Astrocyte (in vitro differentiated cells and primary cell): ENCODE data around the gene TGFBRAP1.

Experiments used
- CTCF ChIP-seq: IDR thresholded peaks from 2 replicates; pipeline ENCODE4 v1.5.1; 2011; ENCODE audit warnings: low read depth, mild to moderate bottlenecking, inconsistent platforms, low read length, moderate library complexity; ENCODE audit not compliant: insufficient read depth
- EZH2 ChIP-seq: IDR thresholded peaks from 2 replicates; pipeline ENCODE4 v1.6.1; 2012; ENCODE audit warnings: mild to moderate bottlenecking, low read length, inconsistent platforms; ENCODE audit not compliant: insufficient read depth

DNA sequence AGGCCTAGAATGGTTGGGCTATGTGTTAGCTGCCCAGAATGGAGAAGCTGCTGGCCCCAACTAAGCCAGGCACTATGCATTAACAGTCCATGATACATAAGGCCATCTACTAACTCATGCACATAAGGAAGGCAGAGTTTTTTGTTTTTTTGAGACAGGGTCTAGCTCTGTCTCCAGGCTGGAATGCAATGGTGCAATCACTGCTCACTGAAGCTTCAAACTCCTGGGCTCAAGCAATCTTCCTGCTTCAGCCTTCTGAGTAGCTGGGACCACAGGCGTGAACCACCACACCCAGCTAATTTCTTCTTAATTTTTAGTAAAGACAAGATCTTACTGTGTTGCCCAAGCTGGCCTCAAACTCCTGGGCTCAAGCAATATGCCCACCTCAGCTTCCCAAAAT lies 50.4 kb downstream of the TGFBRAP1 start:
- TF ChIP-seq CTCF, result no peak
- TF ChIP-seq EZH2, result no peak
